Ishikawa (cell line): ENCODE measurements around the gene DLGAP4.

Source experiments
- CEBPB ChIP-seq: IDR thresholded peaks from 2 replicates; pipeline ENCODE4 v1.6.1; 2012
- CREB1 ChIP-seq: IDR thresholded peaks from 2 replicates; pipeline ENCODE4 v1.6.1; 2012; ENCODE audit warnings: low read depth
- EGR1 ChIP-seq: IDR thresholded peaks from 2 replicates; pipeline ENCODE4 v1.6.1; 2012
- EP300 ChIP-seq: IDR thresholded peaks from 2 replicates; pipeline ENCODE4 v1.6.1; 2012; ENCODE audit warnings: borderline replicate concordance
- FOXM1 ChIP-seq: IDR thresholded peaks from 2 replicates; pipeline ENCODE4 v1.6.1; 2012; ENCODE audit warnings: low read depth, borderline replicate concordance
- MAX ChIP-seq: IDR thresholded peaks from 2 replicates; pipeline ENCODE4 v1.6.1; 2012
- NFIC ChIP-seq: IDR thresholded peaks from 2 replicates; pipeline ENCODE4 v1.6.1; 2012
- RAD21 ChIP-seq: IDR thresholded peaks from 2 replicates; pipeline ENCODE4 v1.6.1; 2012; ENCODE audit warnings: low read depth
- REST ChIP-seq: IDR thresholded peaks from 2 replicates; pipeline ENCODE4 v1.6.1; 2012; ENCODE audit warnings: low read depth, mild to moderate bottlenecking
- TAF1 ChIP-seq: IDR thresholded peaks from 2 replicates; pipeline ENCODE4 v1.6.1; 2012; ENCODE audit warnings: low read depth, mild to moderate bottlenecking
- TCF12 ChIP-seq: IDR thresholded peaks from 2 replicates; pipeline ENCODE4 v1.6.1; 2012; ENCODE audit warnings: low read depth
- TEAD4 ChIP-seq: IDR thresholded peaks from 2 replicates; pipeline ENCODE4 v1.6.1; 2012
- YY1 ChIP-seq: IDR thresholded peaks from 2 replicates; pipeline ENCODE4 v1.6.1; 2012; ENCODE audit warnings: low read depth
- ZBTB7A ChIP-seq: IDR thresholded peaks from 2 replicates; pipeline ENCODE4 v1.6.1; 2012; ENCODE audit warnings: low read depth
- TF ChIP-seq, protein P1 (sequence below): IDR thresholded peaks from 2 replicates; pipeline ENCODE4 v1.6.1; 2012

Gene DLGAP4

GRCh38 chr20:36538026-36538722, 232.0 kb downstream of the DLGAP4 start:
- TF ChIP-seq CEBPB (no peak), CREB1 (no peak), TAF1 (no peak), REST (no peak), YY1 (no peak), EP300 (no peak; the same call in 1 of the 2 replicates), TEAD4 (no peak), FOXM1 (no peak), NFIC (no peak), MAX (no peak), RAD21 (no peak), TCF12 (no peak)

GRCh38 chr20:36540551-36541211, 234.5 kb downstream of the DLGAP4 start:
- TF ChIP-seq YY1 (no peak), FOXM1 (no peak), TEAD4 (no peak), TAF1 (no peak), RAD21 (no peak), EGR1 (no peak), REST (no peak), NFIC (no peak), EP300 (no peak), TCF12 (no peak), CEBPB (no peak), CREB1 (no peak), MAX (no peak), ZBTB7A (no peak)
- TF ChIP-seq, protein P1, sequence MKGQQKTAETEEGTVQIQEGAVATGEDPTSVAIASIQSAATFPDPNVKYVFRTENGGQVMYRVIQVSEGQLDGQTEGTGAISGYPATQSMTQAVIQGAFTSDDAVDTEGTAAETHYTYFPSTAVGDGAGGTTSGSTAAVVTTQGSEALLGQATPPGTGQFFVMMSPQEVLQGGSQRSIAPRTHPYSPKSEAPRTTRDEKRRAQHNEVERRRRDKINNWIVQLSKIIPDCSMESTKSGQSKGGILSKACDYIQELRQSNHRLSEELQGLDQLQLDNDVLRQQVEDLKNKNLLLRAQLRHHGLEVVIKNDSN = no peak

DNA sequence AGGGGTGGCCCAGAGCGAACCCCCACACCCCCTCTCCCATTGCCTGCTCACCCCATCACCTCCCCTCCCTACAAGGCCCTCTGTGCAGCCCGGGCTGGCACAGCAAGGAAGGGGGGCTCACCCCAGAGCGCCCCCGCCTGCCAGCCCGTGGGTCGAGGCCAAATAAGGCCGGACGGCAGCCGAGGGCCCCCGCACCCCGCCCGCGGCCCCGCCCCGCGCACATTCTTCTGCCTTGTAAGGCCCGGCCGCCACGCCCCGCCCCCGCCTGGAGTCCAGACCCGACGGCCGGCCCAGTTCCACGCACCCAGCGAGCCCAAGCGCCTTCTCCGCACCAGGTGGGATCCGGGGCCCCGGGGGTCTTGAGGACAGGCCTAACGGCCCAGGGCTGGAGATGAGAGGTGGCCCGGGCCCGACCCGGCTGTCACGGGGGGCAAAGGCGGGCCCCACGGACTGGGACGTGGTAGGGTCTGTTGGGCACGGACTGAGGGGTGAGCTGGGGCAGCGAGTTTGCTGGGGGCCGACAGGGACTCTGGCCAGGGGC, 235.2 kb downstream of the DLGAP4 start, which contains the start of gene MYL9:
Gene MYL9, plus strand, starts transcription at position 293 of the 541 bp plus-strand sequence. CDS start 3,366 bp downstream, outside the sequence.
- peak; percentile 73 for TF ChIP-seq EP300
- TF ChIP-seq, protein P1 = no peak
- no peak for TF ChIP-seq MAX
- TF ChIP-seq EGR1 = peak; percentile 72
- no peak for TF ChIP-seq CEBPB
- TF ChIP-seq TCF12 = peak; percentile 42; the same call in 1 of the 2 replicates
- TF ChIP-seq ZBTB7A = peak; percentile 97
- peak; percentile 77 for TF ChIP-seq TEAD4
- peak; percentile 87 for TF ChIP-seq TAF1
- no peak for TF ChIP-seq NFIC
- no peak for TF ChIP-seq FOXM1

DNA sequence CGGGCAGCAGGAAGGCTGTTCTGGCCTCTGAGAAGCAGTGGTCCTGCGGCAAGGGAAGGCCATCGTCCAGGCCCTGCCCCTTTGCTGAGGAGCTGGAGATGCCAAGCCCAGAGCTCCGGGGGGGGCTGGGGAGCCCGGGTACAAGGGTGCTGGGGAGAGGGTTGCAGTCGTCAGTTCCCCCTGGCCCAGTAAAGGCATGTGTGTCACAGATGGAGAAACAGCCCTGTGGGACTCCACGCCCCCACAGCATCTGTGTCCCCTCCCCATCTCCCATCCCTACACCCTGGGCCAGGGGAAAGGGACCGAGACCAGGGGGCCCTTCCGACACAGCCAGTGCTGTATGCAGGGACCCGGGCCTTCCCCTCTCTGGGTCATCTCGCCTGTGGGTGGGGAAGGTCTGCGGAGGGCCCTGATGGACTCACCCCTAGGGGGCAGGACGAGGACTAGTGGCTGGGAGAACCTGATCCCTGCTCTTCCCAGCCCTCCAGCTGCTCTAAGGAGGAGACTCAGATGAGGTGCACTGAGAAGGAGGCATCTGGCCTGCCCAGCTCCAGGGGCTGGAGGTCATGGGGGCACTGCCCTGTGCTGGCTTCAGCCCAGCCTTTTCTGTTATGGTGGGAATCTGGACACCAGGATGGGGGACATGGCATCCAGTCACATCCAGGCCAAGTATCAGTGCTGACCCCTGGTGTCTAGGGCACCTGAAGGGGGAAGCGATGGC, 235.8 kb downstream of the DLGAP4 start:
- TF ChIP-seq, protein P1 = no peak
- TF ChIP-seq EGR1 (0 out of 2 replicates have a peak, but pooled peaks have one; percentile 22), RAD21 (peak; percentile 12; the same call in 1 of the 2 replicates), ZBTB7A (no peak; the same call in 1 of the 2 replicates), MAX (no peak)
